ENCODE results near the gene ART3. TPM values are rescaled to one million over a fixed set of nuclear protein-coding genes. Genes with fewer than 3 reads are reported as not detected.

The ART3 gene
- total RNA-seq, 1 experiment from 2014 or later: 0.42 TPM

- DNase-seq: no peak
- Histone ChIP-seq H3K27me3 (ENCODE audit: control insufficient read depth, insufficient read depth, low read length) (no peaks in the 10 kb centered on the region), H3K4me3 (ENCODE audit: insufficient read depth, low read depth, low read length) (no peak overlapping the region), H3K36me3 (replicated peaks; ENCODE audit: control insufficient read depth, insufficient read depth, low read length) (no peaks in the 10 kb centered on the region)
Measured at GRCh38 chr4:76058888-76059426, 15.6 kb upstream of the ART3 start.

DNA sequence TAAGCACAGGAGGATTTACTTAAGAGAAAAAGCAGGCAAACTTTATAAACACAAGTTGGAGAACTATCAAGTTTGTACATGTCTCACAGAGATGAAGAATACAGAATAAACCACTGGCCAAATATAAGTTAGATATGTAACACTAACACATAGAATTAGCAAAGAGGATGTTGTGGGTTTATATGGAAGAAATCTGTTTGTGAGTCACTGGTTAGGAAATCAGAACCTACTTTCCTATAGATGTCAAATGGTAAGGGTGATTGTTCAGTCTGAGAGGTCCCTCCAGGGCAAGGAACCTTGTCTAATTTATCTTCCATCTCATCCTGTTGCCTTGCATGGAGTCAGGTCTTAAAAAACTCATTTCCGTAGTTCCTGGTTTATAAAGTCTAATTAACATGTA lies 14.8 kb upstream of the ART3 start:
- H3K36me3 ChIP-seq (replicated peaks; ENCODE audit: control insufficient read depth, insufficient read depth, low read length): no peaks in the 10 kb centered on the region
- H3K4me3 ChIP-seq (ENCODE audit: insufficient read depth, low read depth, low read length): no peak overlapping the region
- DNase-seq: no peak
- H3K27me3 ChIP-seq (ENCODE audit: control insufficient read depth, insufficient read depth, low read length): no peaks in the 10 kb centered on the region

DNA sequence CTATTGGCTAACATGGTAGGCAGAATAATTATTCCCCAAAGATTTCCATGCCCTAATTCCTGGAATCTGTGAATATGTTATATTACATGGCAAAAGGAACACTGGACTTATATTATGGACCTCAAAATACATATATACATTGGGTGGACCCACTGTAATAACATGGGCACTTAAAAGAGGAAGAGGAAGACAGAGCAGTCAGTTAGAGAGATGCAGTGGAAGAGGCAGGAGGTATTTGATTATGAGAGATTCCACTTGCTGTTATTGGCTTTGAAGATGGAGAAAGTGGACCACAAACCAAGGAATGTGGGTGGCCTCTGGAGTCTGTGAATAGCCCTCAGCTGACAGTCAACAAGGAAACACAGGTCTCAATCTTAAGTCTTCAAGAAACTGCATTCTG lies 14.0 kb upstream of the ART3 start:
- DNase-seq: no peak
- no peaks in the 10 kb centered on the region for H3K27me3 ChIP-seq (ENCODE audit: control insufficient read depth, insufficient read depth, low read length)
- no peak overlapping the region for H3K4me3 ChIP-seq (ENCODE audit: insufficient read depth, low read depth, low read length)
- H3K36me3 ChIP-seq (replicated peaks; ENCODE audit: control insufficient read depth, insufficient read depth, low read length): no peaks in the 10 kb centered on the region

- DNase-seq: no peak
- H3K4me3 ChIP-seq (ENCODE audit: insufficient read depth, low read depth, low read length): no peak overlapping the region
- no peaks in the 10 kb centered on the region for H3K27me3 ChIP-seq (ENCODE audit: control insufficient read depth, insufficient read depth, low read length)
- no peaks in the 10 kb centered on the region for H3K36me3 ChIP-seq (replicated peaks; ENCODE audit: control insufficient read depth, insufficient read depth, low read length)
Measured at GRCh38 chr4:76061421-76061820, 13.1 kb upstream of the ART3 start.

GRCh38 chr4:76061982-76062381 lies 12.5 kb upstream of the ART3 start:
- no peak overlapping the region for H3K4me3 ChIP-seq (ENCODE audit: insufficient read depth, low read depth, low read length)
- no peaks in the 10 kb centered on the region for H3K27me3 ChIP-seq (ENCODE audit: control insufficient read depth, insufficient read depth, low read length)
- DNase-seq: no peak
- no peaks in the 10 kb centered on the region for H3K36me3 ChIP-seq (replicated peaks; ENCODE audit: control insufficient read depth, insufficient read depth, low read length)

DNA sequence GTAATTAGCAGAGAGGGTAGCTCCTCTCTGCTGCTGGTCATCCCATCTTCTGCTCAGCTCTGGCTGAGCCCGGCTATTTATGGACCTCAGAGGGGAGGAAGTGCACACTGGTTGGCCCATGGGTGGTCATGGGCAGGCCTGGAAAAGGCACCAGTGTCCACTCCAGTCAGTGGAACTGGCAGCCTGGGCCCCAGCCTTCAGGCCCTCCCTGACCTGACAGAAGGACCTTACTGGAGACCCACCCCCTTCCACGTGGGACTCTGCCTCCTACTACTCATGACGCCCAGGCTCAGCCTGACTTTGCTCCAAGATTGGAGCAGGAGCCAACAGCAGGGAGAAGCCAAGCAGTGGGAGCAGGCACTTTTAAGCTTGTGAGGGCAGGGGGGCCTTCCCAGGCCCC lies 8.0 kb upstream of the ART3 start:
- Histone ChIP-seq H3K36me3 (replicated peaks; ENCODE audit: control insufficient read depth, insufficient read depth, low read length) (no peaks in the 10 kb centered on the region), H3K4me3 (ENCODE audit: insufficient read depth, low read depth, low read length) (no peak overlapping the region), H3K27me3 (ENCODE audit: control insufficient read depth, insufficient read depth, low read length) (no peaks in the 10 kb centered on the region)
- no peak for DNase-seq

DNA sequence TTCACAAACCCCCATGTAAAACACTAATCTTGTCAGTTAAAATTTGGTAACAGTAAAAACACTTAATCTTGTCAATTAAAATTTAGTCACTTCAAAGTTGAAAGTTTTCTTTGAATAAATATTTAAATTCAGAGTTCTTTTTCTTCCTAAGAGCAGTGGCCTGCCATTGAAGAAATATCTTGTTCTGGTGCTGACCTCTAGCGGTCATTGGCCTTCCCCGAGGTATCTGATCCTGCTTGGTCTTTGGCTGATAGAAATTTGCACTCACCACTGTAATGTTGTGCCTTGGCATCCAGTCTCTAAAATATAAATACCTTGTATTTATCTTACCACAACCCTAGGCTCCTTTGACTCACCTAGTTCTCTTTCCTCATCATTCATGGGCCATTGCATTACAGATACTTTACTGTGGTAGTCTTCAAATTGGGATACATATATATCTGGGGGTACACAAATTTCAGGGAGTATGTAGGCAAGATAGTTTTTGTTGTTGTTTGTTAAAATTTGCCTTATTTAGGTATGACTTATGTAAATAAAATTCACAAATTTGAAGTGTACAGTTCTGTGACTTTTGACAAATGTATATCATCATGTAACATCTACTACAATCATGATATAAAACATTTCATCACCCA lies 6.7 kb upstream of the ART3 start:
- DNase-seq: peak; percentile 73
- H3K36me3 ChIP-seq (replicated peaks; ENCODE audit: control insufficient read depth, insufficient read depth, low read length): no peaks in the 10 kb centered on the region
- no peaks in the 10 kb centered on the region for H3K27me3 ChIP-seq (ENCODE audit: control insufficient read depth, insufficient read depth, low read length)
- H3K4me3 ChIP-seq (ENCODE audit: insufficient read depth, low read depth, low read length): no peak overlapping the region

DNA sequence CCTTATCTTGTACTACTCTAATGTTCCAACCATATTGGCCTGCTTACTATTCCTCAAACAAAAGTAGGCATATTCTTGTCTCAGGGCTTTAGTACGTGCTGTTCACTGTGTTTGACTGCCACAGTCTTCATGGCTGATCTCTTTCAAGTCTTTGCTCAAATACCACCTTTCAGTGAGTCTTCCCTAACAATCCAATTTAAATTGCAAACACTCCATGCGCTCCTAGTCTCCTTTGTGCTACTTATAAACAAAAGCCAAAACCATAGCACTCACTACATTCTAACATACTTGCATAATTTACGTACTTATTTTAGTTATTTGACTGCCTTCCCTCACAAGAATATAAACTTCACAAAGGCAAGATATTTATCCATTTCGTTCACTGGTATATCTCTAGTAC lies 1.7 kb upstream of the ART3 start:
- no peaks in the 10 kb centered on the region for H3K27me3 ChIP-seq (ENCODE audit: control insufficient read depth, insufficient read depth, low read length)
- no peak overlapping the region for H3K4me3 ChIP-seq (ENCODE audit: insufficient read depth, low read depth, low read length)
- no peaks in the 10 kb centered on the region for H3K36me3 ChIP-seq (replicated peaks; ENCODE audit: control insufficient read depth, insufficient read depth, low read length)
- DNase-seq: peak; percentile 35

DNA sequence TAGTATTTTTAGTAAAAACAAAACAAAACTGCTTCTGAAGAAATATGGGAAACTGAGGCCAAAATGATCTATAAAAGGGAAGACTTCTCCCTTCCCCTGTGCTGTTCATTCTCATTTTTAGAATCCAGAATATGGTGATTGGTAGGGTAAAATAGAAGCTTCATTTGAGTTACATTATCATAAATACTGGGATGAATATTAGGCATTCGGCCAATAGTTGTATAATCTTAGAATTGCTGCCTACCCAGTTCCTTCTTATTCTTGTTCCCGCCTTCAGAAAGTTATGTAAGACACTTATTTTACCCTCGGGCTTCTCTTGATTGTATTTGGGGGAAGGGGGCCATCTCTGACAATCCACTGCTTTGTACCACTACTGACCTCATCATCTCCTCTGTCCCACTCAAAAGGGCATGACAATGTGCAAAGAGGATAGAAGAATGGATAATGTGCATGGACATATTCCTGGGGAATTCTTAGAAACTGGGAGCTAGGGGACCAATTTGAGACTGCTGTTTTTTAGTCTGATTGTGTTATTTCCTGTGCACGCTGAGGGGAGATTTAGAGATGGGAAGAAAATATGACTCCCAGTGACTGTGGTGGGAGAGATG lies 588 bp downstream of the ART3 start:
- Histone ChIP-seq H3K36me3 (replicated peaks; ENCODE audit: control insufficient read depth, insufficient read depth, low read length) (no peaks in the 10 kb centered on the region), H3K4me3 (ENCODE audit: insufficient read depth, low read depth, low read length) (no peak overlapping the region), H3K27me3 (ENCODE audit: control insufficient read depth, insufficient read depth, low read length) (no peaks in the 10 kb centered on the region)
- DNase-seq: no peak

- H3K4me3 ChIP-seq (ENCODE audit: insufficient read depth, low read depth, low read length): no peak overlapping the region
- no peaks in the 10 kb centered on the region for H3K36me3 ChIP-seq (replicated peaks; ENCODE audit: control insufficient read depth, insufficient read depth, low read length)
- no peaks in the 10 kb centered on the region for H3K27me3 ChIP-seq (ENCODE audit: control insufficient read depth, insufficient read depth, low read length)
- DNase-seq: no peak
Measured at GRCh38 chr4:76078033-76078613, 3.6 kb downstream of the ART3 start.

DNA sequence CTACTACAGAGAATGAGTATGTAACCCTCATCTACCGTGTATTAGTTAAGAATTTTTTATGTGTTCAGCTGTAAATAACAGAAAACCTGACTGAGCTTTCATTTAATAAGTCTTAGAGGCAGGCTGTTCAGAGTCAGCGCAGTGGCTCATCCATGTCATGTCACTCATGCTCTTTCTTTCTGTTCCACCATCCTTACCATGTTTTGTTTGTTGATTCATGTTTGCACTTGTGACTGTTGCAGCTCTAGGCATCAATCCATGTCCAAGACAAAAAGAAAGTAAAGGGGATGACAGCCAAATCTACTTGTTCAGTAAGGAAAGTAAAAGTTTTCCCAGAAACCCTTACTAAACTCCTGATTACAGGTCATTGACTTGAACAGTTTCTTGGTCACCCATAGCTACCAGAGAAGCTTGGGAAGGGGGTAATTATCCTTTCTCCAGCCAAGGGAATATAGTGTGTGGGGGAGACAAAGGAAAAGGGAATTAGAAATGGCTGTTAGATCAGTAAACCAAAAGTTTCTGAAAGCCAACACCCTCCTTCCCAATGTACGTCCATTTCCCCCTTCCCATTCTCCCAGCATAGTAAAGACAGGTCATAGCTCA lies 9.0 kb downstream of the ART3 start:
- Histone ChIP-seq H3K27me3 (ENCODE audit: control insufficient read depth, insufficient read depth, low read length) (no peaks in the 10 kb centered on the region), H3K36me3 (replicated peaks; ENCODE audit: control insufficient read depth, insufficient read depth, low read length) (no peaks in the 10 kb centered on the region), H3K4me3 (ENCODE audit: insufficient read depth, low read depth, low read length) (no peak overlapping the region)
- no peak for DNase-seq

GRCh38 chr4:76084542-76084941 lies 10.0 kb downstream of the ART3 start:
- DNase-seq: no peak
- Histone ChIP-seq H3K4me3 (ENCODE audit: insufficient read depth, low read depth, low read length) (no peak overlapping the region), H3K36me3 (replicated peaks; ENCODE audit: control insufficient read depth, insufficient read depth, low read length) (no peaks in the 10 kb centered on the region), H3K27me3 (ENCODE audit: control insufficient read depth, insufficient read depth, low read length) (no peaks in the 10 kb centered on the region)

DNA sequence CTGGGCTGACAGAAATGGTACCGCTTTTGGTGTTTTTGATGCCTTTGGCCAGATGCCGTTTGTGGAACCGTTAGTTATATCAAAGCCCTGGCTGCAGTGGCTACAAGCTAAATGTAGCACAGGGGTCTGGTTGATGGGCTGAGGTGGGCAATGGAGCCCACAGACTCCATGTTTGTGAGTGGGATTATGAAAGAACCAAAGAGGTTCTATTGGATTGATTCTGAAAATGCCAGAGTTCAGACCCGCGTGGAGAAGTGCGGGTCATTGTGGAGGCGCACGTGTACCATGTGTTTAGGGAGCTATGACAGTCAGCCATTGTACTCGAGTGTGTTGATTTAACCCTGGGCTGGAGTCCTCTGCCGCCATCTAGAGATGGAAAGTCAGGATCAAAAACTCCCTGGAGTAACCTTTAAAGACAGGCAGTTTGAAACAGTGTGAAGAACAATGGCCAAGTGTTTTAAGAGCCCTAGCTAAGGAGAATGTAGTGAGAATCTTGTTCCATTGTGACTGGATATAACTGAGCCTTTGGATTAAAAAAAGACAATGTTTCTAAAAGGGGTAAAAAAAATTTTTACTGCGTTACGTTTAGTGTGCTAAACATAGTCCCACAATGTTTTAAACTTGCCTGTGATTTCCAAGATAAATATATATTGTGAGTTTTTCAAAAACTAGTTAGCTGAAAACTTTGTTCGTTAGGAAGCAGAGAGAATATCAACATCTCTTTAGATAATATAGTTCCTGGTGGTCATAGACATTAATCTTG lies 12.7 kb downstream of the ART3 start:
- Histone ChIP-seq H3K4me3 (ENCODE audit: insufficient read depth, low read depth, low read length) (no peak overlapping the region), H3K27me3 (ENCODE audit: control insufficient read depth, insufficient read depth, low read length) (no peaks in the 10 kb centered on the region), H3K36me3 (replicated peaks; ENCODE audit: control insufficient read depth, insufficient read depth, low read length) (no peaks in the 10 kb centered on the region)
- peak; percentile 72 for DNase-seq

DNA sequence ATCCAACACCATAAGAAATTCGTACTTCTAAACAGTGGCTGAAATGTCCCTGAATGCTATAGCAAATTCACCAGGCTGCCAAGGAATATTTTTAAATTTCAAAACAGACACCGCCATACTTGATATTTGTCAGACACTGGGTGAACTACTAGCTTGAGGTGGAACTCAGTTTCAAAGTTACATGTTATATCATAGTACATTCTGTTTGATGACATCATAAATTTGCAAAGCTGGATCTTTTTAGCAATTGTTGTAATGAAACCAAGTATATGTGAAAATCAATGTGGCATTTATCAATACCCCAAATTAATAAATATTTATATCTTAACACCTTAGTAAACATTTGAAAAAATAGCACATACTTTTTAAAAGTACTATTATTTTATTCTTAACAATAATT lies 14.2 kb downstream of the ART3 start:
- DNase-seq: no peak
- no peaks in the 10 kb centered on the region for H3K36me3 ChIP-seq (replicated peaks; ENCODE audit: control insufficient read depth, insufficient read depth, low read length)
- H3K4me3 ChIP-seq (ENCODE audit: insufficient read depth, low read depth, low read length): no peak overlapping the region
- no peaks in the 10 kb centered on the region for H3K27me3 ChIP-seq (ENCODE audit: control insufficient read depth, insufficient read depth, low read length)
